GM12891 (cell line): ENCODE measurements around the gene LEKR1.

Source experiments
- PAX5 ChIP-seq: IDR thresholded peaks from 2 replicates; pipeline ENCODE4 v1.6.1; 2011; ENCODE audit warnings: low read length, moderate library complexity, mild to moderate bottlenecking; ENCODE audit not compliant: insufficient read depth, severe bottlenecking
- POLR2AphosphoS5 ChIP-seq: IDR thresholded peaks from 2 replicates; pipeline ENCODE4 v1.6.1; 2011; ENCODE audit warnings: low read depth, low read length, control low read depth
- SPI1 ChIP-seq: IDR thresholded peaks from 2 replicates; pipeline ENCODE4 v1.6.1; 2011; ENCODE audit warnings: low read depth, low read length, control low read depth

DNA sequence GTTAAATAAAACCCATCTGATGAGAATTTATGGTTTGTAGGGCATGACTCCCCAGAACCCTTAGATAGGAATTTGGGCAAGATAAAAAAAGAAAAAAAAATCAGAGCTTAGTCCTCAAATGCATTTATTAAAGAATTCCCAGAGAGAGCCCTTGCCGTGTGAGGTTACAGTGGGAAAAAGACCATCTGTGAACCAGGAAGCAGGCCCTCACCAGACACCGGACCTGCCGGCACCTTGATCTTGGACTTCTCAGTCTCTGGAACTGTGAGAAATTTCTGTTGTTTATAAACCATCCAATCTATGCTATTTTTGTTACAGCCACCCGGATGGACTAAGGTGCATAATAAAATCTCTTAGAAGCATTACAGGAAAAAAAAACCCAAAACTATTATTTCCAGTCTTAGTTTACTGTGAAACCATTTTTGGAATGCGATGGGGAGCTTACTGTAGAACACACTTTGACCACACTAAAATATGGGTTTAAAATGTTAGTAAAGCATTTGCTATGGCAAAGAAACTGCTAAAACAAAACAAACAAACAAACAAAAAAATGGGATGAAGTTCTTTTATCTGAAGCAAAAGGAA lies 72.2 kb downstream of the LEKR1 start:
- TF ChIP-seq PAX5 (no peak), SPI1 (no peak), POLR2AphosphoS5 (no peak)
